Caki2 (cell line): Measurements from ENCODE around the gene SEPTIN8. TPM values are rescaled to one million over a fixed set of nuclear protein-coding genes. Genes with fewer than 3 reads are reported as not detected.

Experiments used
- DNase-seq: peaks from one replicate; pipeline ENCODE4 v3.0.0-alpha.2; 2015; ENCODE audit warnings: low read depth
- in situ Hi-C: cut with HindIII; loops from 2 replicates; pipeline ENCODE4 v1.10.0; 2016; ENCODE audit warnings: low sequenced_read_pairs, low pct_unique_long_range_greater_than_20kb, mixed read lengths
- total RNA-seq: library from RNA; depleted of rRNA; stranded (reverse); fragments of >200 nt; shearing (Covaris generic); gene quantifications from 2 replicates; pipeline ENCODE4 v1.2.3, GENCODE V29; 2014; ENCODE audit warnings: low replicate concordance; rRNA removed

SEPTIN8 gene, protein sequence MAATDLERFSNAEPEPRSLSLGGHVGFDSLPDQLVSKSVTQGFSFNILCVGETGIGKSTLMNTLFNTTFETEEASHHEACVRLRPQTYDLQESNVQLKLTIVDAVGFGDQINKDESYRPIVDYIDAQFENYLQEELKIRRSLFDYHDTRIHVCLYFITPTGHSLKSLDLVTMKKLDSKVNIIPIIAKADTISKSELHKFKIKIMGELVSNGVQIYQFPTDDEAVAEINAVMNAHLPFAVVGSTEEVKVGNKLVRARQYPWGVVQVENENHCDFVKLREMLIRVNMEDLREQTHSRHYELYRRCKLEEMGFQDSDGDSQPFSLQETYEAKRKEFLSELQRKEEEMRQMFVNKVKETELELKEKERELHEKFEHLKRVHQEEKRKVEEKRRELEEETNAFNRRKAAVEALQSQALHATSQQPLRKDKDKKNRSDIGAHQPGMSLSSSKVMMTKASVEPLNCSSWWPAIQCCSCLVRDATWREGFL
- 23.7 and 24.5 TPM in 2 replicates for total RNA-seq

DNA sequence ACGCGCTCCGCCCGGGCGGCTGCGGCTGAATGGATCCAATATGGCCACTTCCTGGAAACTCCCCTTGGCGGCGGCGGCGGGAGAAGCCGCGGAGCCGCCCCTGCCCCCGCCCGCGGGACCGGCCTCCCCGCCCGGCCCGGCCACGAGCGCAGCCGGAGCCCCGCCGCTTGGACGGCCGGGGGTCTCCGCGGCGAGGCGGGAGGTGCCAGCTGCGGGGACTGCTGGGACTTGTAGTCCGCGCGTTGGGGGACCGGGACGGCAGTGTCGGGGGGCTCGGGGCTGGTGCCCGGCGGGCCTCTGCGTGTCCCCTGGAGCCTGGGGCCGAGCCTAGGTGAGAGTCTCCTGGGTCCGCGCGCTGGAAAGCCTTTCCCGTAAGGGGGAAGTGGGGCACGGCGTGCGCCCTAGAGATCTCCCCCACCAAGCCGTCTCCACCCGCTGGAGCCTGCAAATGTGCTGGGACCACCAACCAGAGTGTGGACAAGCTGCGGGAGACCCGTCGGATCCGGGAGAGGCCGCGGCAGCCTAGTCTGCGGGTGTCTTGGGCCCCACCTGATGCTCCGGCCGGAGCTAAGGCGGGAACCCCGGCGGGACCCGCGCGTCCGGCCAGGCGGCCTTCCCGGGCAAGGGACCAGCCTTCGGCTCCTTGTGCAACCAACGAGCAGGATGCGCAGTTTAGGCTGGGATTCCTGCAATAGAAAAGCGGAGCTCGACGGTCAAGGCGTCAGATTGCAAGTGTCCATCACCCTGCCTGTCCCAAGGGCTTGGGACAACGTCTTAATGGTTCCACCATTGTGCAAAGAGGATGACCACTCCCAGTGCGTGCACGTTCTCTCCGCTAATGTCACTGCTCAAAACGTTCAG lies at the start of gene SEPTIN8:
TSS of gene SEPTIN8 (minus strand) at position 31 of the 861 bp plus-strand sequence. CDS start 102 bp downstream, outside the sequence.
- no peak for DNase-seq
- in situ Hi-C loops = no loop called here

DNA sequence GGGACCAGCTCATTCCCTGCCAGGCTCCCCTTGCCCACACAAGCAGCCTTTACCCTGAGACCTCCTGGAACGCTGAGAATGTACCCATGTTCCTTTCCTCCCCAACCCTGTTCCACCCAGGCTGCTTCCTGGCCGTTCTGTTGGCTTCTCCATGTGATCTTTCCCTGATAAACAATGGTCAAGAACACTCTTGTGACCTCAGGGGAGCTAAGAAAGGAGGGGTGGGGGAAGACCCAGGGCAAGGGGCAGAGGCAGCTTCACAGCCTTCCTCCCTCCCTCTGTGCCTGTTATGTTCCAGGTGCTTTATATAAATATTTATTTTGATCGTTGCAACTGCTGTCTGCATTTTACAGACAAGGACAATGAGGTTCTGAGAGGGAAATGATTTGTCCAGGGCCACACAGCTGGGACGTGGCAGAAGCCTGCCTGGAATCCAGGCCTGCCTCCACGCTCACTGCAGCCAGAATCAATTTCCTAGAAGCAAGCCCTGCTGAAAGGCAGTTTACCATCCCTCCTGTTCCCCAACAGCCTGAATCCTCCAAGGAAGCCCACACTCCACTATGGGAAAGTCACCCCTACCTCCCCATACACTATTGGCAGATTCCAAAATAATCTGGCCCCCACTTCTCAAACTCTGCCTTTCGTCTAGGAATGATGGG lies 49.5 kb upstream of the SEPTIN8 start:
- in situ Hi-C loops = no loop called here
- no peak for DNase-seq

DNA sequence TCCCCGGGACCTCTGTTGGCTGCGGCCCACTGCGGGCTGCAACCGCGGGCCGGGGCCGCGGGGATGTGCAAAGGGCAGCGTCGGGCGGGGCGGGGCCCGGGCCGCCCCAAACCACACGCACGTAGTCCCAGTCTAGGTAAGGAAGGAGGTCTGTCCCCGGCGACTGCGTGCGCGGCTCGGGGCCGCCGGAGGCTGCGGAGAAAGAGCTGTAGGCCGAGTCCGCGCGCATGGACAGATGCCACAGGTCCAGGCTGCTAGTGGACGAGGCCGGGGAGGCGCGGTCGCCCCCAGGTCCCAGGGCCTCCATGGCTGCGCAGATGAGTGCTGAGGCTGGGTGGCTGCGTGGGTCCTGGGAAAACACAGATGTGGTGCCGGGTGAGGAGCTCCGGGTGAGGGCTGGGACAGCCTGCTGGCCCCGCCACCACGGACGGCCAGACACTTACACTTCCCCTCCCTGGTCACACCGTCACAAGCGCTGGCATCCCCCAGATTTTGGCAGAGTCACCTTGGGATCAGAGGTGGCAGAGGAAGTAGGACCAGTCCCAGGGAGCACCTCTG lies 48.9 kb upstream of the SEPTIN8 start:
- in situ Hi-C loops = no loop called here
- DNase-seq = no peak

DNA sequence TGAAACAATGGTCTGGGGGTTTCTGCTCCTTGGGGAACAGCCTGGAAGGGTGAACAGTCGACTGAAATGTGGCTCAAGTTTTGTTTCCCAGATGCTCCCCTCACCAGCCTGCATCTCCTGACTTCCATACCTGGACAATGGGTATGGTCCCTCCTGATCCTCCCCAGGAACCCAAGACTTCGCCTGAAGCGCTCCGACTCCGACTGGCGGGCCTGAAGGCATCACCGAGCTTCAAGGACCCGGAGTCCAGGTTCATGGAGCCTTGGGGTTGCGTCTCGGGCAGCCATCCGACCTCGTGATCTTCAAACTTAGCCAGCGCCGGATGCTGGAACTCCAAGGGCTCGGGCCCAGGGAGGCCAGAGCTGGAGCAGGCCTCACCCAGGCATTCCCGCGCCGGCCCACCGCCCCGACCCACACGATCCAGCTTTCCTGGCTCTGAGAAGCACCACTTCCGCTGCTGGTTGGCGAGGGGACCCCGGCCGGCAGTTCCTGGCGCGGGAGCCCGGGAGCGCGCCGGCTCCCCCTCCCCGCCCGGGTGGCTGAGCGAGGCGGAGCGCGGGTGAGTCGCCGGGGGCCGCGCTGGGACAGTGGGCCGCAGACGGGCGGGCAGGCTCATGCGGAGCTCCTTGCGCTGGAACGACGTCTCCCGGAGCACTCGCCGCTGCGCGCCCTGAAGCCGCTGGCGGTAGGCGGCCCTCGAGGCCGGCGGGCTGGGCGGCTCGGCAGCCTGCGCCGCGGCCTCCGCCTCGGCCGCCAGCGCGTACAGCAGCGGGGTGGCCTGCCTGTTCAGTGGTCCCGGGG lies 48.2 kb upstream of the SEPTIN8 start:
- in situ Hi-C loops = no loop called here
- DNase-seq = no peak

DNA sequence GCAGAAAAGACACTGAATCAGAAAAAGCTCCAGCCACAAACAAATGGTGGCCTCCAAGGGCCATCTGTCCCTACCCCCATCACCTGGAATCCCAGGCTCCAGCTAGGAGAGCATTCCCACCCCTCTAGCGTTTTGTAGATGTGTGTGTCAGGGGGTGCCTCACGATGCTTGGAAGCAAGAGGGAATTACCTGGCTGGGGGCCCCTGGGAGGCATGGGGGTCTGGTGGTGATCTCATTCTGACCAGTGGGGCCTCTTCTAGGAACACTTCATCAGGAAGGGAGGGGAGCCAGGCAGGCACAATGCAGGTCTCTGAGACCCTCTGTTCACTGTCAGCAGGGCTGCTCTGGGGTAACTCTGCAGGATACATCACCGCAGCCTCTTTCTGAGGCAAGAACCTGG lies 47.4 kb upstream of the SEPTIN8 start:
- DNase-seq = no peak
- in situ Hi-C loops = no loop called here

DNA sequence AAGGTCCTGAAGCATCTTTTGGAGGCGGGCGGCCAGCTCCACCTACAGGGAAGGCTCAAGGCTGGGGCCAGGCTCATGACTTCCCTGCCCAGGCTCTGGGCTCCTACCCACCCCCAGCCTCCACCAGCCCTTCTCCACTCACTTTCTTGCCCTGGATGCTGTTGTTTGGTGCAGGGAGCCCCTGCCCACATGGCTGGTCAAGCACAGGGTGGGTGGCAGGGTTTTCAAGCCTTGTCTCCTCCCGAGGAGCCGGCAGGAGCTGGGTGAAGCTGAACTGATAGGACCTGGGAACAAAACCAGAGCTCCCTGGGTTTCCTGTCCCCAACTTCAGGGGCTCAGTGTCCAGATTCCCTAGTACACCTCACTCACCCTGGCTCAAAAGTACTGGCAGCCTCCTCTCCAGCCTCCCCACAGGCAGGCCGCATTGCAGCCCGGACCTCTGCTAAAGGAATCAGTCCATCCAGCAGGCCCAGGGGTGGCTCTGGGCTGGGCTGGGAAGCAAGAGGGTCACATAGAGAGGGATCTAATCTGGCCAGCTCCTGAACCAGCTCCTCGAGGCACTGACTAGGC lies 46.5 kb upstream of the SEPTIN8 start:
- DNase-seq = no peak
- in situ Hi-C loops = no loop called here

DNA sequence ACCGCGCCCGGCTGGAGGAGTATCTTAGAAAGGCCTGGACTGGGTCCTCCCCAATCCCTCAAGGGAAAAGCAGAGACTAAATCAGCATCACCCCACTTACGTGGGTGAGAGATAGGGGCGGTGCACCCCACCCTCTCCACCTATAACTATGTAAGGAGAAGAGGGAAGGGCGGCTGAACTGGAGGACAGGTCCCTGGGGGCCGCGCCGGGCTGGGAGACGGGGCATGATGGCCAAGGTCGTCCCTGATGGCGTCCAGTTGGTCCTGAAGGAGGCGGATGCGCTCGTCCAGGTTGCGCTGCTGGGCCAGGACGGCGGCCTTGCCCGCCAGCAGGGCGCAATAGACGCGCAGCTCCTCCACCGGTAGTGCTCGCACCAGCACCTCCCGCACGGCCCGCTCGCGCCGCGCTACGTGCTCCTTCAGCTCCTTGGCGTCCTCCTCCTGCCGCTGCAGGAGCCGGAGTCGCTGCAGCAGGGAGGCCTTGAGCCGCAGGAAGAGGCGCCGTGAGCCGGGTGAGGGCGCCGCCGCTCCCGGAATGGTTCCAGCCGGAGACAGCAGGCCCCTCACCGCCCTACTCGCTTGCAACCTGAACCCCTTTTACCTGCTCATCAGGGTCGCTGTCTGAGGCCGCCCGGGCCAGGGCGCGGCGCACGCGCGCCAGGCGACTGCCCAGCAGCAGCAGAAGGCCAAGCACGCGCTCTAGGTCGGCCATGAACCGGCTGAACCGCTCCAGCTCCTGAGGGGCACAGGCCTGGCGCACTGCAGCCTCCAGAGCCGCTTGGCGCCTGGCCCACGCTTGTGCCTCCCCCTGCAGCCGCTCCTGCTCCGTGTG lies 45.8 kb upstream of the SEPTIN8 start:
- in situ Hi-C loops = no loop called here
- no peak for DNase-seq

DNA sequence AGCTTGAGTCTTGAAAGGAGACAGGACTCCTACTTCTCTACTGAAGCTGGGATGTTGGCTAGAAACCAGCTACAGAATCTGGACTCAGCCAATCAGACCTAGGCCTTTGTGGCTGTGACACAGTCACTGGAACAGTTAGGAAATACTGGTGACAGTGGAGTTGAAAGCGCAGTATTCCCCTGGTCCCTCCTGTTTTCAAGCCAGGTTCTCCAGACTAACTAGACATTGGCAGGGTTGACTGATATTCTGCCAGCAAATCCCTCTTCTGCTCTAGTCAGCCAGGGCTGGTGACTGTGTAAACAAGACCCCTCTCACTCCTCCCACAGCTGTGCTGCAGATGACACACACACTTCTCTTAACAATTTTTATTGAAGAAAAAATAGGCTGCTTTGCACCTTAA lies 44.8 kb upstream of the SEPTIN8 start:
- DNase-seq = no peak
- in situ Hi-C loops = no loop called here

DNA sequence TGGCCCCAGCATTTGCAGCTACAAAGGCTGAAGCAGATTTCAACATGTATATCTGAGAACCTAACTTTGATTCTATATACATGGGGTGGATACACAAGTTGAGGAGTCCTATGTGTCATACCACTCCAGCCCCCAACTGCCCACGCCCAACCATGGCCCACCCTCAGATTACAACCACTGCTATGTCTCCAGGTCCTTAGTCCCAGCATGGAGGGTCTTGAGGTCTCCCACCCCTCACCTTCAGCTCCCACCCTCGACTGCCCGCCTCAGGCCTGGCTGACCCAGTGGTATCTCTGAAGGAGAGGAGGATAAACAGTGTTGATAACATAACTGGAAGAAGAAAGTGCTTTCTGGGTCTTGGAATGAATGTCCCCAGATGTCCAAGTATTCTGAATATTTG lies 44.3 kb upstream of the SEPTIN8 start:
- no peak for DNase-seq
- in situ Hi-C loops = no loop called here

DNA sequence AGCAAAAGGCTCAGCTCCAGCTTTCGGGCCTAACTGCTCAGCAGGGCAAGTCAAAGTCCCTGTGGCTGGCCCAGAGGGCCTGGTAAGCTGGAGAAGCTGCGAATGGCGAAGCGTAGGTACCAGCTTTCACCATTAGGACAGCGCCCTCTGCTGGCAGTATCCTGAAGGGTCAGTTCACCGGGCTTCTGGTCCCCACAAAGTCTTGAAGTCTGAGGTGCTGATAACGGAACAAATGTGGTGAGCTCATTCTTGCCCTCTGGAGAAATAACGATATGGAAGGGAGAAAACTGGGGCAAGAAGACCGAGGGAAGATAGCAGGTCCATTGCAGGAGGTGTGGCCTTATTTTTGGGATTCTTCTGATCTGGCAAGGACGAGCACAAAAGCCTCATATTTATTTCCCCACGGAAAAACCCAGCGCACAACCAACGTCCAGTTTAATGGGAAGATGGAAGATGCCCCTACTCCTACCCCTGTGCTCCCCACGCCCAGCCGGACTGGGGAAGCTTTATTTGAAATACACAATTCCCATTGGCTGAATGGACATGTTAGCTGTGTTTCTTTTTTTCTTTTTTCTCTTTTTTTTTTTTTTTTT lies 43.2 kb upstream of the SEPTIN8 start:
- in situ Hi-C loops = no loop called here
- peak; percentile 61 for DNase-seq

DNA sequence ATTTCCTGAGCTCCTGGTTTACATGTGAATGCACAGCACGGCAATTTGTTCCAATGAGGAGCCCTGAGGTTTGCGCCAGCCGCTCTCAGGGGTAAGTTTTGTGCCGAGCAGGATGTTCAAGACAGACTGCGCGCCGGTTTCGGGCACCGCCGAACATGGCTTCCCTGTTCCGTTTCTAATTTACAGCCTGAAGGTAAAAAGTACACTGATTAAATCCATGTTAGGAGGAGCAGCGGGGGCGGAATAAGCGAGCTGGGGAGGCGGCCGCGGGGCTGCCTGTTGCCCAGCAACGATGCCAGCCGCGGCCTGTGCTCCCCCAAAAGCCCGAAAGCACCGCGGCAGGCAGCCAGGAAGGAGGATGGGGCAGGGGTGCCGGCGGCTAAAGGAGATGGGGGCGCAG lies 42.4 kb upstream of the SEPTIN8 start:
- in situ Hi-C loops = no loop called here
- no peak for DNase-seq

DNA sequence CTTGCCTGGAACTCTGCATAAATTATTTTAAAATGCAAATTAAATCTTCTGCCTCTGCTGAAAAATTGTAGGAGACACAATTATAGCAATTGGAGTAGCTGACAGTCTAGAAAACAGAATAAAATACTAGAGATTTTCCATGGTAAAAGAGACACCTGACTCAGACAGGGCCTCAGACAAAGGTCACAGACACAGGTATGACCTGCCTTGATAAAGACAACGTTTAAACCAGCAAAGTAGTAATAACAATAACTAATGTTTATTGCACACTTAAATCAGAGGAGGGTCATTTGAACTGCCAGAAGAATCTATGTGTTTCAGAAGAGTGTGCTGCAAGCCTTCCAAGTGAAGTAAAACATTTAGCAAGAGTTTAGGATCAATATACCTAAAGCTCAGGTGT lies 40.0 kb upstream of the SEPTIN8 start:
- in situ Hi-C loops = no loop called here
- DNase-seq = no peak

DNA sequence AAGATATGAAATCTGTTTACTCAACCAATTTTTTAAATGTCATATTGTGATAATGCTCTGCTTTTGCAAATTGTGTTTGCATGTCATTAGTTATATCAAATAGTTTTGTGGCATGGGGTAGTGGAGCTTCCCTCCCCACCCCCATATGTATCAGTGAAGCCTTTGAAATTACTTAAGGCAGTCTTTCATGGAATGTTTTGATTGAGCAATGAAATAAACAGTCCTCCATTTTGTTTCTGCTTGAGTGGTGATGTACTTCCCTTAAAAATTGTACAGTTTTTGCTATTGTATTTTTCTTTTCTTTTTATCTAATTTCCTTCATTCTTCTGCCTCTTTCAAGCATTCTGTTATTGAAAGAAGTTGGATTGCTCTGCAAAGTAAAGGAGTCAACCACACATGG lies 39.5 kb upstream of the SEPTIN8 start:
- no peak for DNase-seq
- in situ Hi-C loops = no loop called here

DNA sequence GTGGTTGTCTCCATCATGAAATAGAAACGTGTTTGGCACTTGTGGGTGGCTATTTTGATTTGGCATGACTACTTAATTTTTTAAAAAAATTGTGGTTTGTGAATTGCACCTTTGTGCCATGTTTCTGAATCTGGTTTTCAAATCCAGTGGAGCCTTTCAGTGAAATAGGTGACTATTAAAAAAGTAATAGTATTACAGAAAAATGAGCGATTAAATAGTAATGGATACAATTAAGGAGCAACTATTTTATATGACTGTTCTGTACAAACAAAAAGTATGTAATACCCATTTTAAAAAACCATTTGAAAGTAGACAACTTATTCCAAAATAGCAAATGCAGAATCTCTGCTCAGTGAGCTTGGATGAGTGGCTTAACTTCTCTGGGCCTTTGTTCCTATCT lies 39.0 kb upstream of the SEPTIN8 start:
- no peak for DNase-seq
- in situ Hi-C loops = no loop called here

DNA sequence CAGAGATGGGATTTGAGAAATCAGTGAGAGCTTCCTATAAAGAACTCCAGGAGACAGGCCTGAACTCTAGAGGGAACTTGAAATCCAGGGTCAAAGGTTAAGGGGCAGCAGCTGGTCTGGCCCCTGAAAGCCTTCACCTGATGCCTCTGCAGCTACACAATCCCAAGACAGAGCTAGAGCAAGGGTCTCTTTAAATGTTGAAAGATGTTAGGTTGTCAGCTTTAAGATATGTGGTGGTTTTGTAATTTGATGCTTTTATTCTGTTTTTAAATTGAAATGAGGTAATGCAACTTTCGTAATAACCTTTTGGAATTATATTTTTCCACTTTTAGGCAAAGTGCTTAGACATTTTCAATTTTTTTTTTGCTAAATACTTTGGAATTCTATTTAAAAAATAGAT lies 38.4 kb upstream of the SEPTIN8 start:
- DNase-seq = no peak
- in situ Hi-C loops = no loop called here

DNA sequence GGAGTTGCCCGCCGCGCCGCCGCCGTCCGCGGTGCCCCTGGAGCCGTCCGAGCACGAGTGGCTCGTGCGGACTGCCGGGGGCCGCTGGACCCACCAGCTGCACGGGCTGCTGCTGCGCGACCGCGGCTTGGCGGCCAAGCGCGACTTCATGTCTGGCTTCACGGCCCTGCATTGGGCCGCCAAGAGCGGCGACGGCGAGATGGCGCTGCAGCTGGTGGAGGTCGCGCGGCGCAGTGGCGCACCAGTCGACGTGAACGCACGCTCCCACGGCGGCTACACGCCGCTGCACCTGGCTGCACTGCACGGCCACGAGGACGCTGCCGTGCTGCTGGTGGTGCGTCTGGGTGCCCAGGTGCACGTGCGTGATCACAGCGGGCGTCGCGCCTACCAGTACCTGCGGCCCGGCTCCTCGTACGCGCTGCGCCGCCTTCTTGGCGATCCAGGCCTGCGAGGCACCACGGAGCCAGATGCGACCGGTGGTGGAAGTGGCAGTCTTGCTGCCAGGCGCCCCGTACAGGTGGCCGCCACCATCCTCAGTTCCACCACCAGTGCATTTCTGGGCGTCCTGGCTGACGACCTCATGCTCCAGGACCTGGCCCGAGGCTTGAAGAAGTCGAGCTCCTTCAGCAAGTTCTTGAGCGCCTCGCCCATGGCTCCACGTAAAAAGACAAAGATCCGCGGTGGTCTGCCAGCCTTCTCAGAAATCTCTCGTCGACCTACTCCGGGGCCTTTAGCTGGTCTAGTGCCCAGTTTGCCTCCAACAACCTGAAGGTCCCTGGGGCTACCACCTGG lies 37.7 kb upstream of the SEPTIN8 start:
- in situ Hi-C loops = no loop called here
- no peak for DNase-seq
